Calu3 (cell line): ENCODE measurements around the gene EHD3. TPM values are rescaled to one million over a fixed set of nuclear protein-coding genes. Genes with fewer than 3 reads are reported as not detected.

Source experiments
- BruUV-seq: library from RNA; stranded (reverse); fragments of 400-500 nt; replicated peaks from 2 replicates; lab custom pipeline; 2021; lab: Mats Ljungman, UMichigan
- CTCF ChIA-PET: fragments of 300-600 bp; sonication (Branson Sonifier 250); formaldehyde crosslinking; loops from one replicate; lab custom pipeline; 2022; ENCODE audit warnings: antibody characterized with exemption; lab: Charles Lee
- DNase-seq: peaks from one replicate; pipeline ENCODE4 v3.0.0; 2022
- H3K27ac Mint-ChIP-seq: one replicate; pipeline ENCODE4 v1.8.0; 2022; ENCODE audit warnings: mixed read lengths; ENCODE audit not compliant: unreplicated experiment
- H3K27me3 Mint-ChIP-seq: one replicate; pipeline ENCODE4 v1.8.0; 2022; ENCODE audit warnings: mixed read lengths; ENCODE audit not compliant: unreplicated experiment
- H3K36me3 Mint-ChIP-seq: one replicate; pipeline ENCODE4 v1.8.0; 2022; ENCODE audit warnings: mild to moderate bottlenecking, moderate library complexity, mixed read lengths; ENCODE audit not compliant: insufficient read depth, unreplicated experiment
- H3K4me1 Mint-ChIP-seq: one replicate; pipeline ENCODE4 v1.8.0; 2022; ENCODE audit warnings: mild to moderate bottlenecking, low read depth, mixed read lengths; ENCODE audit not compliant: unreplicated experiment
- H3K4me3 Mint-ChIP-seq: one replicate; pipeline ENCODE4 v1.8.0; 2022; ENCODE audit warnings: mild to moderate bottlenecking, low read depth, moderate library complexity, mixed read lengths; ENCODE audit not compliant: unreplicated experiment
- H3K9me3 Mint-ChIP-seq: one replicate; pipeline ENCODE4 v1.8.0; 2022; ENCODE audit warnings: low read depth, mixed read lengths; ENCODE audit not compliant: unreplicated experiment
- CTCF ChIP-seq: fragments of 200-600 bp; IDR thresholded peaks from one replicate; pipeline ENCODE4 v1.8.0; 2022; ENCODE audit warnings: antibody characterized with exemption; ENCODE audit not compliant: unreplicated experiment
- intact Hi-C: fragments of 100-400 bp; cut with micrococcal nuclease; formaldehyde crosslinking; loops from one replicate; pipeline ENCODE4 v1.10.0; 2022; ENCODE audit not compliant: unreplicated experiment
- total RNA-seq: library from RNA; stranded (reverse); gene quantifications from 2 replicates; pipeline ENCODE4 v1.2.3, GENCODE V29; 2022

EHD3 gene
- total RNA-seq, 1 experiment from 2014 or later, result 1.7 TPM

- H3K27me3 Mint-ChIP-seq, result peaks cover 1% of the 10 kb centered on the region
- DNase-seq, result no peak
- BruUV-seq, result no TSS peak
- no peaks in the 10 kb centered on the region for H3K9me3 Mint-ChIP-seq
- no peaks in the 10 kb centered on the region for H3K36me3 Mint-ChIP-seq
- H3K4me1 Mint-ChIP-seq, result no peaks in the 10 kb centered on the region
- CTCF ChIA-PET, result no interaction called here
- intact Hi-C loops, result no loop called here
- H3K4me3 Mint-ChIP-seq, result no peak overlapping the region
- H3K27ac Mint-ChIP-seq, result no peak overlapping the region
- no peak for TF ChIP-seq CTCF
Observed at GRCh38 chr2:31317396-31317795, 83.4 kb downstream of the EHD3 start.

GRCh38 chr2:31318361-31319336 lies 84.7 kb downstream of the EHD3 start:
- intact Hi-C loops, result no loop called here
- CTCF ChIA-PET, result interaction anchor here (0.7 kb wide), 2 partner anchors 416 to 596 kb away, joined by 3 to 10 read pairs; no protein-coding TSS in a partner anchor
- Mint-ChIP-seq H3K27me3 (no peaks in the 10 kb centered on the region), H3K27ac (no peak overlapping the region), H3K9me3 (no peaks in the 10 kb centered on the region), H3K4me1 (peaks cover 5% of the 10 kb centered on the region), H3K36me3 (no peaks in the 10 kb centered on the region), H3K4me3 (no peak overlapping the region)
- BruUV-seq, result no TSS peak
- DNase-seq, result no peak
- no peak for TF ChIP-seq CTCF

Other genes starting within 250 kb of the EHD3 start
- gene GALNT14, start 95.7 kb upstream of the EHD3 start, total RNA-seq, result 50.3 and 61.9 TPM in 2 replicates
- 0.35 and 0.42 TPM in 2 replicates for gene CAPN14, start 16.6 kb upstream of the EHD3 start, total RNA-seq
- 4.2 and 5.6 TPM in 2 replicates for gene XDH, start 180.6 kb downstream of the EHD3 start, total RNA-seq